Activated naive CD8-positive, alpha-beta T cell treated with anti-CD3 and anti-CD28 coated beads, Interleukin-2, amount 50 U/mL, for 24 hours (primary cell): Measurements from ENCODE around the gene ZNF541.
"Not testable (repeated sequence)": the region's sequence is repeated elsewhere in the genome, so short reads cannot be mapped to it uniquely, and the experiment has no call there.

Experiments
- ATAC-seq: fragments of 150-1000 bp; cut with Tn5 transposase; one replicate; pipeline ENCODE4 v1.10.0; 2021
- DNase-seq: peaks from one replicate; pipeline ENCODE4 v3.0.0; 2021
- H3K27ac Mint-ChIP-seq: one replicate; pipeline ENCODE4 v1.8.0; 2021; ENCODE audit warnings: mild to moderate bottlenecking, mixed read lengths
- H3K27me3 Mint-ChIP-seq: one replicate; pipeline ENCODE4 v1.8.0; 2021; ENCODE audit warnings: mixed read lengths
- H3K36me3 Mint-ChIP-seq: one replicate; pipeline ENCODE4 v1.8.0; 2021; ENCODE audit warnings: low read depth, mixed read lengths
- H3K4me1 Mint-ChIP-seq: one replicate; pipeline ENCODE4 v1.8.0; 2021; ENCODE audit warnings: mixed read lengths
- H3K4me3 Mint-ChIP-seq: one replicate; pipeline ENCODE4 v1.8.0; 2021; ENCODE audit warnings: mild to moderate bottlenecking, moderate library complexity, mixed read lengths
- H3K9me3 Mint-ChIP-seq: one replicate; pipeline ENCODE4 v1.8.0; 2021; ENCODE audit warnings: mixed read lengths

ZNF541 gene

GRCh38 chr19:47607564-47608073, 34.7 kb upstream of the ZNF541 start:
- peak overlapping the region; percentile 81 for H3K4me3 Mint-ChIP-seq
- ATAC-seq (no peak), DNase-seq (no peak)
- no peaks in the 10 kb centered on the region for H3K9me3 Mint-ChIP-seq
- H3K4me1 Mint-ChIP-seq = peaks cover 29% of the 10 kb centered on the region
- peak overlapping the region; percentile 68 for H3K27ac Mint-ChIP-seq
- H3K36me3 Mint-ChIP-seq = no peaks in the 10 kb centered on the region
- no peaks in the 10 kb centered on the region for H3K27me3 Mint-ChIP-seq

DNA sequence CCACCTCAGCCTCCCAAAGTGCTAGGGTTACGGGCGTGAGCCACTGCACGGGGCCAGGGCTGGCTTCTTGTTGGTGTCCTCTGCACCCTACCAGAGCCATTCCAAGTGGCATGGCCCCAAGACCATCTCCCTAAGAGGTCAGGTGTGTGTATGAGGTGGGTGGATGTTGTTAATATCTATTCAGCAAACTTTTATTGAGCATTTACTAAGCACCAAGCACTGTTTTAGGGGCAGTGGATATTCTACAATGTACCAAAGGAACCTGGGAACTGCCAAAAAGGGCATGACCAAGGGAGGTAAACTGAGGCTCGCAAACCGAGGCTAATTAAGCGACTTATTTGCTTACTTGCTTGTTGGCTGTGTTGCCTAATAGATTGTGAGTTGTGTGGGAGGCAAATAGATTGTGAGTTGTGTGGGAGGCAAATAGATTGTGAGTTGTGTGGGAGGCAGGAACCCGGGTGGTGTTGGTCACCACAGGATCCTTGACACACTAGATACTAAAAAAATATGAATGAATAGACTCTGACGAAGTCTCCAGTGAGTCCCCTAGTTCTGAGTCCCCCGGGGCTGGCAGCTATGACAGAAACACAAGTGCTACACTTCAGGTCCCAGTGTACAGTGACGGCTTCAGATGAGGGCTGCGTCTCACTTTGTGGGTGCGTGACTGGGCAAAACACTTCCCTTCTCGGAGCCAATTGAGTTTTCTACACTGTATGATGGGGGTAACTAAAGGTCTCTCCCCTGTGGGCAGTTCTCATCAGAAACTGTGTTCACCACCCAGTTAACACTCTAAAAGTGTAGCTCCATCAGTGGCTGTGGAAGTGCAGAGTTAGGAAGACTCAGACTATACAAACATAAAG, 31.0 kb upstream of the ZNF541 start:
- peaks cover 27% of the 10 kb centered on the region for H3K4me1 Mint-ChIP-seq
- no peak overlapping the region for H3K27ac Mint-ChIP-seq
- H3K36me3 Mint-ChIP-seq = no peaks in the 10 kb centered on the region
- ATAC-seq = no peak
- no peaks in the 10 kb centered on the region for H3K27me3 Mint-ChIP-seq
- no peak for DNase-seq
- H3K9me3 Mint-ChIP-seq = no peaks in the 10 kb centered on the region
- H3K4me3 Mint-ChIP-seq = no peak overlapping the region

- no peaks in the 10 kb centered on the region for H3K36me3 Mint-ChIP-seq
- H3K27me3 Mint-ChIP-seq = no peaks in the 10 kb centered on the region
These were observed 28.4 kb upstream of the ZNF541 start for GRCh38 chr19:47601180-47601904.

DNA sequence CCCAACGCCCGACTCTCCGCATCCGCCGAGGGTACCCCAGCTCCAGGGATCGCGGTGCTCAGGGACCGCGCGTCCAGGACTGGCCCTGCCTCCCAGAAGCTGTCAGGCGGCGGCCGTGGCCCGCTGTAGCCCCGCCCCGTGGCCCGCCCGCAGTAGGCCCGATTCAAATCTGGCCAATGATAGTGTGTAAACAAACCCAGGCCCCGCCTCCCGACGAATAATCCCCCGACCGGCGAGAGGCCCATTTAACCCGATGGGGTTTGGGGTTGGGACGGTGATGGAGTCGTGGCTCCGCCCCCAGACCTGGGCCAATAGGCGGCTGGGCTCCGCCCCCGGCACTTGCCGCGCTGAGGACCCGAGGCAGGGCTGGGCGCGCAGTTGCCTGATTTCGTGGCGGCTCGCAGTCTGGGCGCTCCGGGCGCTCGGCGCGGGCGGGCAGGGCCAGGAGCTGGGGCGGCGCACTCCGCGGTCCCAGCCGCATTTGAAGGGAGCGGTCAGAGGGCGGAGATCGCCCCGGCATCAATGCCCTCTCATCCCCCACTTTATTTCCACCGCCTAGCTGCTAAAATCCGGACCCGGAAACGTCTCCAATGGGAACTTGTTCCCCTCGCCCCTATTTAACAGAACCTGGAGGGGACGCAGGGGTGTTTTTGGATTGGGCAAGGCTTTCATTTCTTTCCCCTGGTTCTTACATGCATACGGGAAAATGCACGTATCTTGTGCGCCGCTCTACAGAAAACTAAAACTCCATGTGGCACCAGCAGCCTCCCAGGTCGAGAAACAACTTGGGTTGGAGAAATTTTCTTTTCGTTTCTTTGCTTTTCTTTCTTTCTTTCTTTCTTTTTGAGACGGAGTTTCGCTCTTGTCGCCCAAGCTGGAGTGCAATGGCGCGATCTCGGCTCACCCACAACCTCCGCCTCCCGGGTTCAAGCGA, 27.6 kb upstream of the ZNF541 start:
- Mint-ChIP-seq H3K36me3 (no peaks in the 10 kb centered on the region), H3K4me3 (peak overlapping the region; percentile 80), H3K4me1 (peaks cover 30% of the 10 kb centered on the region), H3K27me3 (no peaks in the 10 kb centered on the region), H3K27ac (peak overlapping the region; percentile 80), H3K9me3 (no peaks in the 10 kb centered on the region)
- peak; percentile 99 for DNase-seq
- ATAC-seq = peak; percentile 95

More at GRCh38 chr19:47601180-47601904, 28.4 kb upstream of the ZNF541 start:
- Mint-ChIP-seq H3K4me1 (peaks cover 25% of the 10 kb centered on the region), H3K9me3 (no peaks in the 10 kb centered on the region), H3K27ac (peak overlapping the region; percentile 80), H3K4me3 (peak overlapping the region; percentile 80)
- ATAC-seq (no peak), DNase-seq (no peak)

DNA sequence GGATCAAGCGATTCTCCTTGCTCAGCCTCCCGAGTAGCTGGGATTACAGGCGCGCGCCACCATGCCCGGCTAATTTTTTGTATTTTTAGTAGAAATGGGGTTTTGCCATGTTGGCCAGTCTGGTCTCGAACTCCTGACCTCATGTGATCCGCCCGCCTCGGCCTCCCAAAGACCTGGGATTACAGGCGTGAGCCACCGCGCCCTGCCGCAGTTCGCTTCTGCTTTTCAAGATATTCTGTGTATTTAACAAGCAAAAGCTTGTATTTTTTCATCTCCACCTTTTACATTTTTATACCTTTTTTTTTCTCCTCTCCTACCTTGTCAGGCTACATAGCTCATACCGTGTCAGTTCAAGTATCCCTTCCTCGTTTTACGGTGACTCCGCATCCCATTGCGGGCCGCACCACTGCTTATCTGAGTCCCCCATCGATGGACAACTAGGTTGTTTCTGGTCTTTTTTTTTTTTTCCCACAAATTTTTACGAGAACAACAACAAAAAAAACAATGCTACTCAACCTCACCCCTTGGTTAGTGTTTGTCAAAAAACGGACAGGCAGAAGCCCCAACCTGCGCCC, 26.8 kb upstream of the ZNF541 start:
- not testable (repeated sequence) for H3K36me3 Mint-ChIP-seq, H3K9me3 Mint-ChIP-seq, H3K27me3 Mint-ChIP-seq, ATAC-seq, DNase-seq
- Mint-ChIP-seq H3K4me3 (peak overlapping the region; percentile 80), H3K27ac (peak overlapping the region; percentile 53), H3K4me1 (peaks cover 30% of the 10 kb centered on the region)

- H3K36me3 Mint-ChIP-seq = no peaks in the 10 kb centered on the region
- peak overlapping the region; percentile 22 for H3K4me3 Mint-ChIP-seq
- H3K4me1 Mint-ChIP-seq = peaks cover 22% of the 10 kb centered on the region
- no peaks in the 10 kb centered on the region for H3K27me3 Mint-ChIP-seq
- ATAC-seq (no peak), DNase-seq (no peak)
- H3K27ac Mint-ChIP-seq = no peak overlapping the region
- H3K9me3 Mint-ChIP-seq = no peaks in the 10 kb centered on the region
These were observed 25.7 kb upstream of the ZNF541 start for GRCh38 chr19:47598407-47599349.

- Mint-ChIP-seq H3K36me3 (no peaks in the 10 kb centered on the region), H3K9me3 (no peaks in the 10 kb centered on the region), H3K4me1 (peaks cover 18% of the 10 kb centered on the region), H3K4me3 (no peak overlapping the region), H3K27ac (peak overlapping the region; percentile 39), H3K27me3 (no peaks in the 10 kb centered on the region)
- DNase-seq = no peak
- ATAC-seq = no peak
These were observed 23.0 kb upstream of the ZNF541 start for GRCh38 chr19:47595944-47596343.

DNA sequence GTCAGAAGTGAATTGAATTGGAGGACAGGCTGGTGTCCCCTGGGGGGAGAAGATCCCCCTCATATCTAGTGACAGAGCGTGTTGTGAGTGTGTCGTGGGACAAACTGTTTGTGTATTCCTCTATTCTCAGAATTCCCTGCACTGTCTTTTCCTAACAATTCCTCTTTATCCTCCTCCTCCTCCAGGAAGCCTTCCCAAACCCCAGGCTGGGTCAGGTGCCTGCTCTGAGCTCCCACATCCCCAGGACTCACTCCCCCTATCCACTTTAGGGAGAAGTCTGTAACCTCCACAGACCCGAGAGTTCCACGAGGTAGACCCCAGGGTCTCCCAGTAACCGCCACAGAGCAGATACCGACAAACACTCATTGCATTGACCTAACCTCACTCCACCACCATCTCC, 20.9 kb upstream of the ZNF541 start:
- no peaks in the 10 kb centered on the region for H3K9me3 Mint-ChIP-seq
- peaks cover 8% of the 10 kb centered on the region for H3K4me1 Mint-ChIP-seq
- no peak overlapping the region for H3K27ac Mint-ChIP-seq
- peaks cover 1% of the 10 kb centered on the region for H3K27me3 Mint-ChIP-seq
- DNase-seq (no peak), ATAC-seq (no peak)
- H3K36me3 Mint-ChIP-seq = no peaks in the 10 kb centered on the region
- H3K4me3 Mint-ChIP-seq = no peak overlapping the region

DNA sequence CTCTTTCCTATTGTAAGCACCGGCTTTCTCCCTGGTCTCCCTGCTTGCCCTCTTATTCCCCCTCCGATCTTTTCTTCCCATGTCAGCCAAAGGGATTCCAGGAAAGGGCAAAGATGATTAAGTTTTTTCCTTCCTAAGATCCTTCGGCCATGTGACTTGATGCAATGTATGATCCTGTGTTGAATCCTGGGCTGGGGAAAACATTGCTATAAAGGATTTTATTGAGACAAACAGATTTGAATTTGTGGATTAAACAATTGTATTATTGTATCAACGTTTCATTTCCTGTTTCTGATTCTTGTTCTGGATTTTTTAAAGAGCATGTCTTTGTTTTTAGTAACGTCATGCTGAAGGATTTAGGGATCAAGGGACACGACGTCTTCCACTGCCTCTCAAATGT, 16.9 kb upstream of the ZNF541 start:
- peaks cover 1% of the 10 kb centered on the region for H3K36me3 Mint-ChIP-seq

DNA sequence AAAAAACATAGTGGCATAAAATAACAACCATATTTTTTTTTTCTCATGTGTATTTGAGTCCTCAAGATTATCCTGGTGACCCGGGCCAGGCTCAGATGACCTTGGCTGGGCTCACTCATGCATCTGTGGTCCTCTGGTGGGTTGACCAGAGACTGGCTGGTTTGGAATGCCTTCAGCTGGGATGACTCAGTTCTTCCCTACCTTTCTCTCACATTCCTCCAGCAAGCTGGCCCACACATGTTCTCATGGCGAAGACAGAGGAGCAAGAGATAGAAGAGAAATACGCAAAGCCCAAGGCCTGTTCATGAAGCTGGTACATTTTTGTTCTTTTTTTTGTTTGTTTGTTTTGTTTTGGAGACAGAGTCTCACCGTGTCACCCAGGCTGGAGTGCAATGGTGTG, 14.3 kb upstream of the ZNF541 start:
- peaks cover 1% of the 10 kb centered on the region for H3K36me3 Mint-ChIP-seq
- ATAC-seq (no peak), DNase-seq (no peak)
- no peak overlapping the region for H3K27ac Mint-ChIP-seq
- H3K27me3 Mint-ChIP-seq = peaks cover 4% of the 10 kb centered on the region
- H3K4me1 Mint-ChIP-seq = peaks cover 7% of the 10 kb centered on the region
- H3K4me3 Mint-ChIP-seq = no peak overlapping the region
- H3K9me3 Mint-ChIP-seq = peaks cover 7% of the 10 kb centered on the region

More for the DNA sequence above, 16.9 kb upstream of the ZNF541 start:
- H3K4me3 Mint-ChIP-seq = no peak overlapping the region
- H3K27me3 Mint-ChIP-seq = peaks cover 1% of the 10 kb centered on the region
- no peak overlapping the region for H3K27ac Mint-ChIP-seq
- DNase-seq = no peak
- no peaks in the 10 kb centered on the region for H3K4me1 Mint-ChIP-seq
- peaks cover 7% of the 10 kb centered on the region for H3K9me3 Mint-ChIP-seq
- no peak for ATAC-seq

DNA sequence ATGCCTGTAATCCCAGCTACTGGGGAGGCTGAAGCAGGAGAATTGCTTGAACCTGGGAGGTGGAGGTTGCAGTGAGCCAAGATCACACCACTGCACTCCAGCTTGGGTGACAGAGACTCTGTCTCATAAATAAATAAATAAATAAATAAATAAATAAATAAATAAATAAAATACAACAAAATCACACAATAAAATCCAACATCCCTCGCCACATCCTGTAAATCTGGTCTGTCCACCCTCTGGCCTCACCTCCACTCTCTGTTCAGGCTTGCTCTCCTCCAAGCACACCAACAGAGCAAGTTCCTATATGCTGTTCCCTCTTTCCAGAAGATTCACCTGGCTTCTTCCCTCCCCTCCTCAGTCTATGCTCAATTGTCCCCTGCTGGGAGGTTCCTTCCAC, 10.2 kb upstream of the ZNF541 start:
- ATAC-seq, H3K36me3 Mint-ChIP-seq, DNase-seq, H3K27me3 Mint-ChIP-seq, H3K4me3 Mint-ChIP-seq: not testable (repeated sequence)
- Mint-ChIP-seq H3K9me3 (peaks cover 10% of the 10 kb centered on the region), H3K27ac (peak overlapping the region; percentile 20), H3K4me1 (peaks cover 23% of the 10 kb centered on the region)

DNA sequence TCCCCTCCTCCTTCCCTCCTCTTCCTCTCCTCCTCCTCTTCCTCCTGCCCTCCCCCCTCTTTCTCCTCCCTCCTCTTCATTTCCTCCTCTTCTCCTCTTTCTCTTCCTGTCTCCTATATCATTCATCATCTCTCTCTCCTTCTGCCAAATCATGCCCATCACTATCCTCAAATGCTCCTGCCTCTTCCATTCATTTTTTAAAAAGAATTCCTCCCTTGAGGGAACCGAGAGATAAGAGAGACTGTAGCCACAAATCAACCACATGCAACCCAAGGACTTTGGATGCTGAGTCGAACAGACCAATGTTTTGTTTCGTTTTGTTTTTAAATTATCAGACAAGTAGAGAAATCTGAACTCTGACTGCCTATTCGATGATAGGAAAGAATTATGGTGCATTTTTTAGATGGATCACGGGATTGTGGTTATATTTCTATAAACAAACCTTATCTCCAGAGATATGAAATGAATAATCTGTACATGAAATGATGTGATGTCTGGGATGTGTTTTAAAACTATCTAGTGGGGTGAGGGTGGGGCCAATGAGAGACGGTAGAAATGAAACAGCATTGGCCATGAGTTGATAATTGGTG, 9.5 kb upstream of the ZNF541 start:
- H3K9me3 Mint-ChIP-seq = peaks cover 10% of the 10 kb centered on the region
- peak overlapping the region; percentile 51 for H3K4me3 Mint-ChIP-seq
- peaks cover 3% of the 10 kb centered on the region for H3K27me3 Mint-ChIP-seq
- DNase-seq (no peak), ATAC-seq (no peak)
- H3K4me1 Mint-ChIP-seq = peaks cover 31% of the 10 kb centered on the region
- H3K36me3 Mint-ChIP-seq = no peaks in the 10 kb centered on the region
- H3K27ac Mint-ChIP-seq = peak overlapping the region; percentile 62
